Fibroblast of skin of left quadriceps (primary cell): Measurements from ENCODE around the gene MINDY3.
"Not testable (repeated sequence)": the region's sequence is repeated elsewhere in the genome, so short reads cannot be mapped to it uniquely, and the experiment has no call there.

Experiments used
- DNase-seq, 2 experiments: peaks; one replicate each; pipeline ENCODE4 v3.0.0-alpha.2; 2013; ENCODE audit warnings: low read depth in 2 of 2

MINDY3 gene

DNA sequence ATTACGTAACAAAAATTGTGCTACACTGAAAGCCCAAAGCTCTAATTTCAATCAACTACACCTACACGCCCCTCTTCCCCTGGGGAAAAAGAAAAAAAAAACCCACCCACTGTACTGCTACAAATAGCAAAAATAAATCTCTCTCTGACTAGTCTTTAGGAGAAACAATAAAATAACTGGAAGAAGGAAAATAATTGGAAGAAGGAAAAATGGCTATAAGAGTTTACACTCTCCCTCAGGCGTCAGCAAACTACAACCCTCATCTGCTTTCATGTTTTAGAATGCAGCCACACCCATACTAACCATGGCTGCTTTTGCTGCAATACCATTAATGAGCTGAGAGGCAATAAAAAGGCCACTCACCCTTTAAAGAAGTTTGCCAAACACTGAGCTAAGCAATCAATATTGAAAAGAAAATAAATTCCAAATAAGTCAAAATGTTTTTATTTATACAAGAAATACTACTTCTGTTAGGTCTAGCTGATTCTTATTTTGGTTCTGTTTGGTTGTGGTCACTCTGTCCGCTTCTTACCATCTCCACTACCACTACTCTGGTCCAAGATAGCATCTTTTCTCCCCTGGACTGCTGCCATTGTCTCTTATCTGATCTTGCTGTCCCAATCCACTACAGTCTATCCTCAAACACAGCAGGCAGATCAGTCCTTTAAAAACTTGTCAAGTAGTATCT is 3.8 kb downstream of the MINDY3 start:
- DNase-seq = no peak

DNA sequence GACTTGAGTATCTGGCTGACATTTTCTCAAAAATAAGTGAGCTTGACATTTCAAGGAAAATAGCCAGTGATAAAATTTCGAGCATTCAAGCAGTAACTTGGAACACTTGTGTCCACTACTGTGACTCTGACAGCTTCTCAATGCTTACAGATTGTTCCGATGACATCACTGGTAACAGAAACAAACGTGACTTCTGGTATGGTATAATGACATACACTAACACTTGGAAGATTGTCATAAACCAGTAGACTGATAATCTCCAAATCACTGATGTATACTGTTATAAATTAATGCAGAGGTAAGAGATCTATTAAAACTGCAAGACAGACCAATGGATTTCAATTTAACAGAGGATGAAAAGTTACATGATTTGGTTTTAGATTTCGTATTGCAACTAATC is 6.5 kb downstream of the MINDY3 start:
- no peak for DNase-seq

DNA sequence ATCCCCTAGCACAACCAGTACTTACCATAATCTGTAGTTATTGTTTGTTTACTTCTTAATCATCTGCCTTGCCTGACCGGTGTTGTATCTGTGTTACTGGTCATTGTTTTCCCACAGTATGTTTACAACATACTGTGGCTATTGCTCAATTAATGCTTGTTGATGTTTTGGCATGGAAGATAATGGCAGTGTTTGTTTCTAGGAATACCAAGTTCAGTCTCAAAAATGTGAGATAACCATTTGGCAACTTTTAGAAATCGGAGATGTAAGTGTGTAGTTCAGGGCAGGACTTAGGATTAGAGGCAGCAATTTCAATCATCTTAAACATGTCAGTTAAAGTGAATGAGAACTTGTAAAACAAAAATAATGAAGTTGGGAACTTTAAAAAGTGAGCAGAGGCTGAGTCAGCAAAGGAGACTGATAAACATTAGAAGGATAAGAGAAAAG is 8.2 kb downstream of the MINDY3 start:
- no peak for DNase-seq

DNA sequence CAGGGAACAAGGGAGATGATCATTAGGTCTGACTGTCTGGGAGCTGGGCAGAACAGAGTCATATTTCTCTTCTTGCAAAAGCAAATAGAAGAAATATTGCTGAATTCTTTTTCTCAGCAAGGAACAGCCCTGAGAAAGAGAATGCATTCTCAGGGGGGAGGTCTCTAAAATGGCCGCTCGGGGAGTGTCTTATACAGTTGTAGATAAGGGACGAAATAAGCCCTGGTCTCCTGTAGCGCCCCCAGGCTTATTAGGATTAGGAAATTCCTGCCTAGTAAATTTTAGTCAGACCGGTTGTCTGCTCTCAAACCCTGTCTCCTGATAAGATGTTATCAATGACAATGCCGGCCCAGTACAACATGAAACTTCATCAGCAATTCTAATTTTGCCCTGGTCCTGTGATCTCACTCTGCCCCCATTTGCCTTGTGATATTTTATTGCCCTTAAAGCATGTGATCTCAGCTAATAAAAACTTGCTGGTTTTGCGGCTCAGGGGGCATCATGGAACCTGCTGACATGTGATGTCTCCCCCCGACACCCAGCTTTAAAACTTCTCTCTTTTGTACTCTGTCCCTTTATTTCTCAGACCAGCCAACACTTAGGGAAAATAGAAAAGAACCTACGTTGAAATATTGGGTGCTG is 9.8 kb downstream of the MINDY3 start:
- not testable (repeated sequence) for DNase-seq

DNA sequence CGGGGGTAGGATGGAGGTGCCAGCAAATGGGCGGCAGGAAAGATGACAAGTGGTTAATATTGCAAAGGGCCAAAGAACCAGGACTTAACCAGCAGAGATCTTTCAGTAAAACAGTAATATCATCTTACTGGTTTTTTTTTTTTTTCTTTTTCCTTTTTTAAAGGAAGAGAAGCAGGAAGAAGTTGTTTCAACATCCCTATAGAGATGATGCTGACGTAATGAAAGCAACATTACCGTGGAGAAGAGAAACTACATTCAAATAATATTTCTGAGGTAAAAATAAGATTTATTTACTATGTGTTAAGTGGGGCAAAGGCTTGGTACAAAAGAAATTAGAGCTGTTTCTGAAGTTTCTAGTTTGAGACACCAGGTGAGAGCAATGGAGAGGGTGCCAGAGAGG is 11.0 kb downstream of the MINDY3 start:
- no peak for DNase-seq

DNA sequence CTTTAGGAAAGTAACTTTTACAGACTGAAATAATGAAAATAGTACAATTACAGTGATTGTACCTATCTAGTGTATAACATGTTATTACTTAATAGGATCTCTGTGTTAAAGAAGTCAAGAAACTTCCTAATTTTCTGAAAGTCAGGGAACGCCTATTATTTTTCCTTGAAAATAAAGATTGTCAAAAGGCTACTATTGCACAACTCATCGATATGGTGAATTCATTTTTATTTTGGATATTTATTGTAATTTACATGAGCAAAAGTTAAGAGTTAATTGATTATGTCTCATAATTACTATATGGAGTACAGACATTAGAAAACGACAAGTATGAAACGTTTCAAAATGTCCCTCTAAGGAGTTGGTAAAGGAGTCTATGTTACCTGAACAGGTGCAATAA is 12.8 kb downstream of the MINDY3 start:
- no peak for DNase-seq

DNA sequence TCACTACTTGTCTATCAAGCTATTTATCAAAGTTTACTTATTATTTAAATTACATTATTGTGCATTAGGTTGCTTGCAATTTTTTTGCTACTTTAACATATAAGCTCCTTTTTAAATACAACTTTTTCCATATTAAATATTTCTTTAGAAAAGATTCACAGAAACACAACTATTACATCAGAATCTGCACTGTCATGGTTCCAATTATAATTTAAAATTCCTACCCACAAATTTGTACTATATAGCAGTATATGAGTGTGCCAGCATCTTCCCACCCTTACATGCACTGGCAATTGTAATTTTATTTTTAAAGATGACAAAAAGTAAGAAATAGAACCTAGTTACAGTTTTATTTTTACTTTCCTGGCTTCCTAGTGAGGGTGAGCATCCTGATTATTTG is 15.8 kb downstream of the MINDY3 start:
- DNase-seq = no peak

DNA sequence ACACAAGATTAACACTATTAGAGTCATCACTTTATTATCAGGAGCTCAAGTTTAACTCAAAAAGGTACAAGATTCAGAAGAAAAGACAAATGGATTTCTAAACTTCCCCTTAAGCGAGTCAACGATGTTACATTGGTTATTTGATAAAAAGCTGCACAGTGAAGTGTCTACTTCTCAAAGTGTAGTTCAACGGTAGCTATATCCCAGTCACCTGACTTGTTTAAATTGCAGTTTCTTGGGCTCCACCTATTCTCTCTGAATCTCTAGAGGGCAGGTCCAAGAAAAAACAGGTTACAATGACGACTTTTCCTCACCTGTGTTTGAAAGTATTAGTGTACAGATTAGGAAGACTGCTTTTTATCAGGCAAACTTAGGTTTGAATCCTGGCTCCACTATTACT is 16.6 kb downstream of the MINDY3 start:
- no peak for DNase-seq

DNA sequence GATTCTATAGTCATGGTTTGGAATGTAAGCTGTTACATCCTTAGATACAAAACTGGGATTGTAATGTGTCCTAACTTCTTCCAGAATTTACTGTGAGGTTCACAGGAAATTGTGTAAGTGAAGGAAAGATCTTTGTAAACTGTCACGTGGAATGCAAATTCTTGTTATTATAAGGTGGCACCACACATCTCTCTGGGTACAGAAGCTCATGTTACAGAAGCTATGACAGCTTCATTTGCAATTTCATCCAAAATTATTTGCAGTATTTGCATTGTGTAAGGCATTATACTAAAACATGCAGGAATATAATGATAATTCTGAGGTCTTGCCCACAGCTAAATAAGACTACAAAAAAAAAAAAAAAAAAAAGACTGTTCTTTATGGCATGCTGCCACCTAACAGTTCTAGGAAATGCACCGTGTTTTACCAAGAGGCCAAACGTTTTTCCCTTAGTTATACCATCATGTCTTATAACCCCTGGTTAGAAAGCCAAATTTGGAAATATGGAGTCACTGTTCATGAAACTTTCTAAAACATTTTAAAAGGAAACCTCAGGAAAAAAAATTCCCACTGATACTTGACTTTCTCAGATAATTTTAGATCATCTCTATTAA is 17.6 kb downstream of the MINDY3 start:
- no peak for DNase-seq

DNA sequence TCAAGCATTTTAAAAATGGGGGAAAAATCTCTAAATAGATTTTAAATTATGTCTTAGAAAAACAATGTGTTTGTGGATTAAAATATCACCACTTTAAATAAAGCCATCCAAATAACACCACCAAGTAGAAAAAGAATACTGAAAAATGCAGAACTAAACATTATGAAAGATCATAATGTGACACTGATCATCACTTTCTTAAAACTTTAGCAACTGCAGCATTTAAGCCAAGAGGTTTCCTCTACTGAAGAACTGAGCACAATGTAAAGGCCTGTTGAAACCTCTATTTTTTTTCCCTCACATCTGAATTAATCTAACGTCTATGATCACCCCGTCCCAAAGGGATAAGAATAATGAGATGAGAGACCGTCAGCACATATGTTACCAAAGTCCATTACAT is 18.6 kb downstream of the MINDY3 start:
- no peak for DNase-seq

DNA sequence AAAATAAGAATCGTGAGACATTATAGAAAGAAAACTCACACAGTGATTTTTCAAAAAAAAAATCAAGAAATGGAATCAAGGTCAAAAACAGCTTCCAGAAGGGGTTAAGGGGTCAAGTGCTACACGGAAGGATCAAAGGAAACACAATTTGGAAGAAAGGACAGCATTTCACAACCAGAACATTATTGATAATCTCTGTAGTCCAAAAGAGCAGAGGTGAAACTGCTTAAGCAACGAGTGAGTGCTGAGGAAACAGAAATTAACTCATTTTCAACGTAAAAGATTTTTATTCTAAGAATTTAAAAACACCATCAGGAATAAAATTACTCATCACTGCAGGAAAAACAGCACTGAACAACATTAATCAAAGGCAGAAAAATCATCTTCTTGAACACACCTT is 23.5 kb downstream of the MINDY3 start:
- DNase-seq = no peak

DNA sequence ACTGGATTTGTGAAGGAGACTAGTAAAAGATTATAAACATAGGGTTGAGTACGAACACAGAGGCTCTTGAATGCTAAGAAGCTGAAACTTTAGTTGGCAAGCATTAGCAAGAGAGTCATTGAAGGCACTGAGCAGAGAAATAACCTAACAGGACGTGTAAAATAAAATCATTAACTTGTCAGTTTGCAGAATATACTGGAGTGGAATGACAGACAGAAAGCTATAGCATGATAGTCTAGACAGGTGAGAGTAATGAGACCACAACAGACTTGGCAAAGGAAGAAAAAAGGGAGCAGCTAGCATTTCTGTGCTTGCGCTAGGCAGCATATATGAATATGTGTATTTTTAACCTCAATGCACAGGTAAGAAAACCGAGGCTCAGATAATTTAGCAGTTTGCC is 30.8 kb downstream of the MINDY3 start:
- no peak for DNase-seq

DNA sequence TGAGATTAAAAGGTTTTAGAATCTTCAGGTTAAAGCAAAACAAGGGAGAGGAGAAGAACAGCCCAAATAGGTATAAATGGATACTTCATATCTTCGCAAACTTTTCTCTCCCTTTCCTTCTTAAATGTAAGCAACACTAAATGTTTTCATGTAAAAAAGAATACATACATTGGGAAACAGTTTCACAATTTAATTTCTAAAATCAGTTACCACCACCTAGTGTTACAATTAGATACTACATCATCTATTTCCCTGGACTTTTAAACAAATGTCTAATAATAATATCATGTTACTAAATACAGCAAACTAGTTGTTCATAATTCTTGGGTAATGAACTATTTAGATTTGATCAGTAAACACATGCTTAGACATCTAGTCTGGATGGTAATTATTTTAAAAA is 35.8 kb downstream of the MINDY3 start:
- no peak for DNase-seq

DNA sequence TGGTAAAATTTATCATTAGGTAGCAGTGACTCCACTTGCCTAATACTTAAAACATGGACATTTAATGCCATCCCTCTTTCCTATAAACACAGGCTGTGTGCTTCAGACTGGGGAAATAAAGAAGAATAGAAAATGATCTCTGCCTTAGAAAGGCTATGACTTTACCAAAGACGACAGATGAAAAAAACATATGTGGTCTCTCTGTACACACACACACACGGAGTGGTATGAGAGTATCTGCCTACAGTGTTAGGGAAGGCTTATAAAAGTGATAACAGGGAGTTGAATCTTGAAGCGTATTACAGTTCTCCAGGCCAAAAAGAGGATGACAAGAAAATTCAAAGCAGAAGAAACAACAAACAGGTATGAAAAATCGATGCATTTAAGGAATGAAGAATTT is 38.2 kb downstream of the MINDY3 start:
- no peak for DNase-seq

DNA sequence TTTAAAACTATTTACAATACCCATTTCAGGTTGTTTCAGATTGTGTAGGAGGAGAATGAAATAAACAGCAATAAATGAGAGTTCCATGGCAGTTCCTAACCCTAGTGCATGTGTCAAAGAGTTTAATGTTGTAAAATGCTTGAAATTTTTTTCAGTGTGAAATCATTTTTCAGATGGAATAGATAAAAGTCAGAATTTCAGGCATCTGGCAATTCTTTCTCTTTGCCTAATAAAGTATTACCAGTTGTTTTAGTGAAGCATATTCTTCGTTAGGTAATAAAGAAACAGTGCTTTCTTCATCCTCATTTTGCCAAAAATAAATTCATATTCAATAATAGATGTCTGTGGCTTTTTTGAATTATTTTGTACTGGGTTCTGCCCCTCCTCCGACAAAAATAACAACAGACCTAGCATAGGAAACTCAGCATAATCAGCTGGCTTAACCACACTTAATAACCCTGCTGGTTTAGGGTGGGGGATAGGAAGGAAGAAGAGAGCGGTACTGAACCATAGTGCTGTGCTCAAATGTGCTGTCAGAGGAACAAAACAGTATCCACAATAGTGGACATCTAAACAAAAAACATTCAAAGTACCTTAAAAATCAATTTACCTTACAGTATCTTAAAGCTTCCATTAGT is 39.1 kb downstream of the MINDY3 start:
- peak in 1 of 2 experiments; percentile 10 for DNase-seq

DNA sequence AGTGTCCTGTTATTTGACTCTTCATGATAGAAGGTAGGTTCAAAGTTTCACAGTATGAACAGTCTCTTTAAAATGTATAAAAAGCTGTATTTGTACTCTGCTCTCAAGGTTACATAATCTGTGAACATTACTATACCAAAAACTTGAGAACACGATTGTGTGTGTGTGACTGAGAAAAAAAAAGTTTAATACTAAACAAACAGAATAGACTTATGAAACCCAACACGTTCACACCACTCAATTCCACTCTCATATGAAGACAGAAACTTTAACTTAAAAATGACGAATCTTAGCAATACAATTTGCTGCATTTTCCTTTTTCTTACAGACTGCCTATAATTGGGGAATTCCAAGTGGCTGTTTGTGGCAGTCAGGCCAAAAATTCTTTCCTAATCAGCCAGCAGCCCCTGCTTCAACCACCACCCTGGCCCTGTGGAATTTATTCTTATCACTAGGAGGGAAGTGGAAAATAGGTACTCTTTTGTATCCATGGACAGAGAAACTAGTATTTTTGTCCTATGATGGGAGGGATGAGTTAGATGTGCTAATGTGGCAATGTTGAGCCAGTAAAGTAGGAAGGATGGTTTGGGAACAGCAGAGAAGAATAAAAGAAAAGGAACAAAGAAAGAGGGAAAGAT is 42.8 kb downstream of the MINDY3 start:
- no peak for DNase-seq

DNA sequence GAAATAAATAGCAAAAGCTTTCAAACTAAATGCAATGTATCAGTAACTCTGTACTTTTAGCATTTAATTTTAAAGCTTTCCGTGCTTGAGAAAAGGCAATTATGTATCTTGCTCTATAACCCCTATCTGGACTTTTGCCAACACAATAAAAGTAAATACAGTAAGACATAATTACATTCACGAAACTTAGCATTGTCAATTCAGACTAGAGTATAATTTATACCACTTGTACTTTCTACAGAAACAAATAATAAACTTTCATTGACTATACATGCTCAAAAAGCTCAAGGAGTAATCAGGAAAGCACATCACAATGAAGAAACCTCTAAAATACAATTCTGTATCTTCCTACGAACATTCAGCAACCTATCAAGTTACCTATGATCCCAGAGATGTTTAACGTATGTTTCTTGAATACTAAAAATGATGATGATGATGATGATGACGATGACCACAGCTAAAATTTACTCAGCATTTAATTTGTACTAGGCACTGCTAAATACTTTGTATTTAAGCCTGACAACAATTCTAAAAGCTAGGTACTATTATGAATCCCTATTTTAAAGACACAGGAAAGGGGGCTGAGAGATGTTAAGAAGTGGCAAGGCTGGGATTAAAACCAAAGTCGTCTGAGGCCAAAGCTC is 44.9 kb downstream of the MINDY3 start:
- no peak for DNase-seq

DNA sequence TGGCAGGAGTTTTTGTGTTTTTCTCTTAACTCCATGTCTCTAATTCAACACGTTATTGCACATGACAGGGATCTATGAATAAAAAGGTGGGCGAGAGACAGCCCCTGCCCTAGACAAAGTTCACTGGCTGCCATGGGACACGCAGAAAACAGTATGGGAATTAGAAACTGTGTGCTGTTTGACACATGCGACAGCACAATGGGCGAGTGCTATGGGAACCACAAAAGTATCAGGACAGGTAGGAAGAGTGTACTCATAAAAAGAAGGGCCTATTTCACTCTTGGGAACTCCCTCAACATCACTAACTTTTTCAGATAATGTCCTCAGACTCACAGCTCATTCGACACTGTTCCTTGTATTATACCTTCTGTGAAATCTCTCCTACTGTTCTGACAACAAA is 45.7 kb downstream of the MINDY3 start:
- DNase-seq = no peak

DNA sequence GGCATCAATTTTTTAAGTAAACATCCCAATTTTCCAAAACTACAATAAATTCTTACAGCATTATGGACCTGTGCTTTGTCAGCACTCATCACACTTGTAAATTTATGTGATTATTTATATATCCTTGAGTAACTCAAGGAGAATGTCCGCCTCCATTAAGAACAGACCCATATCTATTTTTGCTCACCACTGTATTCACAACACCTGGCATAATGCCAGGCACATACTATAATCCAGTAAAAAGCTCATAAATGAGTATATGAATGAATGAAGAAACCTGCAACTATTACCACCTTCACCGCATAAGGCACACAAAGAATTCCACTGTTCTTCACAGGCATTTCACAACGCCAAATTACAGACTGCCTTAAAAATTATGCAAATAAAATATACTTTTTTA is 46.9 kb downstream of the MINDY3 start:
- no peak for DNase-seq

DNA sequence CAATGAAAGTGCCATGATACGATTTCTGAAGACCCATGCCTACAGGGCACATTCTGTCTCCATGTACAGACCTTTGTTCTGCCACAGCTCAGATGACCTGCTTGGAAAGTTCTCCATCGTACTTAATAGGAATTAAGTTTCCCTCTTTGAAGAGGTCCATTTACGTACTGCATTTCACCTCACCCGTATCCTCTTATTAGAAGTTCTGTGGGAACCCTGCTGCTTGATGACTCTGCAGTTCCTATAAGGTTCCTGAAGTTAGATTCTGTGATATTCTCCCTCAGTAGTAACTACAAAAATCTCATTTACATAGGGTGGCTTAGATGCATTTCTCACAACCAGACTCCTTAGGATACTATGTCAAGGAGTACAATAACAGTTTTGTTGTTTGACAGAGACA is 50.9 kb downstream of the MINDY3 start:
- DNase-seq = no peak

DNA sequence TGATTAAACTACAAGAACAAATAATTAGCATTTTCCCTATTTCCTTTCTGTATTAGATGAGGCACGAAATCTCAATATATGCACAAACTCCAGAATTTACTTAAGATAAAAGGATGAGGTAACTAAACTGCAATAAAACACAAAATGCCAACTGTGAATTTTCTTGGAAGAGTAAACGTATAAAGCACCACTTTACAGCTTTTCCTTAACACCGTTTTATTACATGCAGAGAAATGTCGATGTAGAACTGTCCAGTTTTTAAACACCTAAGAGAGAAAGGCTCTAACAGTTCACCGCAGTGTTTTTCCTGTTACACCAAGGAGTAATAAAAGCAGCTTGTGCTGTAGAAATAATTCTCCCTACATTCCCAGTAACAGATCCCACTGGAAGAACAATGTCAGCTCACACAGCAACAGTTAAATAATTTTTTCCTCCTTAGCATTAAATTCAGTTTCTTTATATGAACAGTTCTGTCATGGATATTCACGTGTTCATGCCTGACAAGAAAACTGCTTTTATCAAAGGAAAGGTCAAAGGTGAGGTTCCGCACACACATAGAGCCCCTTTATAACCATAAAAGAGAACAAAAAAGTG is 52.0 kb downstream of the MINDY3 start:
- DNase-seq = no peak
